ENCODE data around the gene TMEM14A. TPM values are rescaled to one million over a fixed set of nuclear protein-coding genes. Genes with fewer than 3 reads are reported as not detected.

Gene TMEM14A
- total RNA-seq, 1 experiment from 2014 or later = 41.9 TPM

GRCh38 chr6:52733172-52733571 lies 62.3 kb downstream of the TMEM14A start:
- POLR2A ChIA-PET = no interaction called here
- BruUV-seq (replicated peaks) = no TSS peak
- H3K27ac Mint-ChIP-seq (ENCODE audit: unreplicated experiment) = no peak overlapping the region
- H3K36me3 ChIP-seq (ENCODE audit: control insufficient read depth, insufficient read depth, low read length) = no peaks in the 10 kb centered on the region
- H3K4me1 ChIP-seq = peaks cover 8% of the 10 kb centered on the region; the same call in 1 of the 2 replicates
- H3K4me3 Mint-ChIP-seq (ENCODE audit: unreplicated experiment) = no peak overlapping the region
- no peaks in the 10 kb centered on the region for H3K27me3 ChIP-seq (replicated peaks; ENCODE audit: control insufficient read depth, insufficient read depth, low read length)
- no peak for TF ChIP-seq CTCF (IDR thresholded peaks at IDR 0.05; ENCODE audit: insufficient read depth in 1 of 2, low read depth in 1 of 2, low read length in 1 of 2, severe bottlenecking in 1 of 2, unreplicated experiment in 1 of 2)
- CTCF ChIA-PET = no interaction called here
- no peak overlapping the region for H3K4me3 ChIP-seq (ENCODE audit: low read depth, low read length)
- H3K4me1 Mint-ChIP-seq (ENCODE audit: low read depth, unreplicated experiment) = peaks cover 8% of the 10 kb centered on the region
- H3K9me3 Mint-ChIP-seq (ENCODE audit: unreplicated experiment) = no peaks in the 10 kb centered on the region
- peaks cover 6% of the 10 kb centered on the region for H3K36me3 Mint-ChIP-seq (ENCODE audit: insufficient read depth, unreplicated experiment)
- intact Hi-C loops (cut with micrococcal nuclease; ENCODE audit: unreplicated experiment) = no loop called here
- H3K27me3 Mint-ChIP-seq (ENCODE audit: insufficient read depth, unreplicated experiment) = no peaks in the 10 kb centered on the region
- DNase-seq = no peak
- H3K9me3 ChIP-seq = no peaks in the 10 kb centered on the region

DNA sequence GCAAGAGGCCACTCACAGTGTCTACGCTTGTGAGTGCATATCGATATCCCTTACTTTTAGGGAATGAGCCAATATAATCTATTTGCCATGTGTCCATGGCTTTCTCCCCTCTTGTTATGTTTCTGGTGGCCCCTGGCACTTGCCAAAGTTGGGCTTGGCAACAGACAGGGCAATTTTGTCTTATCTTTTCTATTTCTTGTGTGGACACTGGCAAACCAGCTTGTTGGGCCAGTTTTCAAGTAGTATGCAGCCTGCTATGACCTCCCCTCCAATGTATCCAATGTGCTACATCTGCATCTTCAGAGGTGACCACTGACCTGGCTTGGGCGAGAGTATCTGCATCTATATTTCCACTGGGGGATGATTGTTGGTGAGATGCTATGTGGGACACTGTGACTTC lies 63.2 kb downstream of the TMEM14A start:
- Mint-ChIP-seq H3K4me1 (ENCODE audit: low read depth, unreplicated experiment) (peaks cover 1% of the 10 kb centered on the region), H3K27me3 (ENCODE audit: insufficient read depth, unreplicated experiment) (no peaks in the 10 kb centered on the region), H3K27ac (ENCODE audit: unreplicated experiment) (no peak overlapping the region), H3K36me3 (ENCODE audit: insufficient read depth, unreplicated experiment) (peaks cover under 1% of the 10 kb centered on the region), H3K9me3 (ENCODE audit: unreplicated experiment) (no peaks in the 10 kb centered on the region), H3K4me3 (ENCODE audit: unreplicated experiment) (no peak overlapping the region)
- Histone ChIP-seq H3K36me3 (ENCODE audit: control insufficient read depth, insufficient read depth, low read length) (no peaks in the 10 kb centered on the region), H3K9me3 (no peaks in the 10 kb centered on the region), H3K4me1 (peaks cover 5% of the 10 kb centered on the region; the same call in 1 of the 2 replicates), H3K27me3 (replicated peaks; ENCODE audit: control insufficient read depth, insufficient read depth, low read length) (no peaks in the 10 kb centered on the region), H3K4me3 (ENCODE audit: low read depth, low read length) (no peak overlapping the region)
- CTCF ChIA-PET = no interaction called here
- POLR2A ChIA-PET = no interaction called here
- BruUV-seq (replicated peaks) = no TSS peak
- no peak for DNase-seq
- TF ChIP-seq CTCF (IDR thresholded peaks at IDR 0.05; ENCODE audit: insufficient read depth in 1 of 2, low read depth in 1 of 2, low read length in 1 of 2, severe bottlenecking in 1 of 2, unreplicated experiment in 1 of 2) = no peak
- intact Hi-C loops (cut with micrococcal nuclease; ENCODE audit: unreplicated experiment) = no loop called here

- no peak for DNase-seq
- Histone ChIP-seq H3K9me3 (no peaks in the 10 kb centered on the region), H3K27me3 (replicated peaks; ENCODE audit: control insufficient read depth, insufficient read depth, low read length) (no peaks in the 10 kb centered on the region), H3K4me1 (peaks cover 2% of the 10 kb centered on the region; the same call in 1 of the 2 replicates), H3K36me3 (ENCODE audit: control insufficient read depth, insufficient read depth, low read length) (no peaks in the 10 kb centered on the region), H3K4me3 (ENCODE audit: low read depth, low read length) (no peak overlapping the region)
- no peaks in the 10 kb centered on the region for H3K36me3 Mint-ChIP-seq (ENCODE audit: insufficient read depth, unreplicated experiment)
- no peaks in the 10 kb centered on the region for H3K4me1 Mint-ChIP-seq (ENCODE audit: low read depth, unreplicated experiment)
- intact Hi-C loops (cut with micrococcal nuclease; ENCODE audit: unreplicated experiment) = no loop called here
- no TSS peak for BruUV-seq (replicated peaks)
- H3K27ac Mint-ChIP-seq (ENCODE audit: unreplicated experiment) = no peak overlapping the region
- no peaks in the 10 kb centered on the region for H3K27me3 Mint-ChIP-seq (ENCODE audit: insufficient read depth, unreplicated experiment)
- TF ChIP-seq CTCF (IDR thresholded peaks at IDR 0.05; ENCODE audit: insufficient read depth in 1 of 2, low read depth in 1 of 2, low read length in 1 of 2, severe bottlenecking in 1 of 2, unreplicated experiment in 1 of 2) = no peak
- CTCF ChIA-PET = no interaction called here
- no peak overlapping the region for H3K4me3 Mint-ChIP-seq (ENCODE audit: unreplicated experiment)
- peaks cover 7% of the 10 kb centered on the region for H3K9me3 Mint-ChIP-seq (ENCODE audit: unreplicated experiment)
- POLR2A ChIA-PET = no interaction called here
Measured at GRCh38 chr6:52735071-52735470, 64.2 kb downstream of the TMEM14A start.
